GM18867 (cell line): ENCODE results near the gene DLG2.
A peak's percentile ranks its signal among the peaks of the same experiment; 100 is the strongest.
"Not testable (repeated sequence)": the region's sequence is repeated elsewhere in the genome, so short reads cannot be mapped to it uniquely, and the experiment has no call there.

Source experiments
- ATAC-seq: cut with Tn5 transposase; IDR thresholded peaks from one replicate; pipeline ENCODE4 v1.9.1; 2021; ENCODE audit warnings: mild to moderate bottlenecking, moderate library complexity; ENCODE audit not compliant: unreplicated experiment

DLG2 gene

GRCh38 chr11:85347291-85347690 is 279.9 kb downstream of the DLG2 start:
- ATAC-seq, result no peak

GRCh38 chr11:85346484-85346883 is 280.7 kb downstream of the DLG2 start:
- ATAC-seq, result no peak

DNA sequence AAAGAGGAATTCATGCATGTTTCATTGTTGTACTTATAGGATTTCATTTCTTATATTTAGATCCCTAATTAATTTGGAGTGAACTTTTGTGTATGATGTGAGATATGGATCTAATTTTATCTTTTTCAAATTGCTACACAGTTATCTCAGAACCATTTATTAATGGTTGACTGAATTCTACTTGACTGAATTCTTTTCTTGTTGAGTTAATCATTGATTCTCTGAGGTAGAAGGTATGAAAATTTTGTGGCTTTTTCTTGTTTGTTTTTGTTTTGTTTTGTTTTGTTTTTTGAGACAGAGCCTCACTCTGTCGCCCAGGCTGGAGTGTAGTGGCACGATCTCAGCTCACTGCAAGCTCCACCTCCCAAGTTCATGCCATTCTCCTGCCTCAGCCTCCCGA is 286.3 kb downstream of the DLG2 start:
- ATAC-seq, result not testable (repeated sequence)

GRCh38 chr11:85318573-85318972 is 308.6 kb downstream of the DLG2 start:
- ATAC-seq, result no peak

GRCh38 chr11:85316967-85317366 is 310.2 kb downstream of the DLG2 start:
- ATAC-seq, result peak; percentile 99

GRCh38 chr11:85313741-85314140 is 313.4 kb downstream of the DLG2 start:
- ATAC-seq, result no peak

GRCh38 chr11:85310479-85310878 is 316.7 kb downstream of the DLG2 start:
- no peak for ATAC-seq

DNA sequence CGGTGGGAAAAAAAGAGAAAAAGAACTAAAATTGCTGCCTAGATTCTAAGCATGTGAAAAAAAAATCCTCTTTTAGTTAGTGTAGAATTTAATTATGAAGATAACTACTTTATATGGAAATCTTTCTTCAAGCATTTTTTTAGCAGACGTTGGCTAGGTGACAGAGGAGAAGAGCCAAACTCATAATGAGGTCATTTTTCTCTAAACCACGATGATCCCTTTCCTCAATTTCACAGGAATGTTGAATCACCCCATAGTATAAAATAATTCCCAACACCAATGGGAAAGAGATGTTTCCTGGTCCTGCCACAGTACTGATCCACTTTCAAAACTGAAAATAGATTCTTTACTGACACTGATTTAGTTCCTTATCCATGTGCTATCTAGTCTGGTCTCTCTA is 319.8 kb downstream of the DLG2 start:
- ATAC-seq, result no peak

GRCh38 chr11:85301895-85302678 is 325.1 kb downstream of the DLG2 start:
- no peak for ATAC-seq

DNA sequence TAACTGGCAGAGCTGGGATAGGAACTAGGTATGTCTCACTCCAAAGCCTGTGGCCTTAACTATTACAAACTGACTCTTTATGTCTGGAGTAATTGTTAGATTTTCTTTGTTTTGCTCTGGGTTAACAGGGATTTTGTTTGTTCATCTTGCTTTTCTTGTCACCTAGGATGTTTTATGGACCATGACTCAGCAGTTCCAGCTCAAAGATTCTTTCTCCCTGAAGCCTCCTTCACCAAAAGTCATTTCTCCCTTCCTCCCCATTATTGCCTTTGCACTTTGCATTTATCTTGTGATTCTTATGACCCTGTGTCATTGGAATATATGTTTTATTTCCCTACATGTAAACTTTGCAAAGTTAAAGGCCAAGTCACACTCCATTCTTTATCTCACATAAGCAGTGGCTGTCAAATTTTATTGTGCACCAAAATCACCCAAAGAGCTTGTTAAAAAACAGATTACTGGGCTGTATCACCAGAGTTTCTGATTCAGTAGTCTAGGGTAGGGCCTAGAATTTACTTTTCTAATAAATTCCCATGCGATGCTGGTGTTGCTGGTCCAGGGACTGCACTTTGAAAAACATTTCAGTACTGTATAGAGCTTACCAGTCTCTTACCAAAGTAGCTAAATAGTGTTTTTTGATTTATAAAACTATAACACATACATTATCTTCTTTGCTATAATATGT is 327.7 kb downstream of the DLG2 start:
- no peak for ATAC-seq

GRCh38 chr11:85295694-85296271 is 331.4 kb downstream of the DLG2 start:
- no peak for ATAC-seq

DNA sequence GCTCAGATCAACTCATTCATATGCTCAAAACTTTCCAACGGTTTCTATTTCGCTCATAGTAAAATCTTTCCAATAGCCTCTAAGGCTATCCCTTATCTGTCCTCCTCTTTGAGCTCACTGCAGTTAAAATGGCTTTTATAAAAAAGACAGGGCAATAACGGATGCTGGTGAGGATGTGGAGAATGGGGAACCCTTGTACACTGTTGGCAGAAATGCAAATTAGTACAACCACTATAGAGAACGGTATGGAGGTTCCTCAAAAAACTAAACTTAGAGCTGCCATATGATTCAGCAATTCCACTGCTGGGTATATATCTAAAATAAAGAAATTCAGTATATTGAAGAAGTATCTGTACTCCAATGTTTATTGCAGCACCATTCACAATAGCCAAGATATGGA is 345.6 kb downstream of the DLG2 start:
- ATAC-seq, result no peak

DNA sequence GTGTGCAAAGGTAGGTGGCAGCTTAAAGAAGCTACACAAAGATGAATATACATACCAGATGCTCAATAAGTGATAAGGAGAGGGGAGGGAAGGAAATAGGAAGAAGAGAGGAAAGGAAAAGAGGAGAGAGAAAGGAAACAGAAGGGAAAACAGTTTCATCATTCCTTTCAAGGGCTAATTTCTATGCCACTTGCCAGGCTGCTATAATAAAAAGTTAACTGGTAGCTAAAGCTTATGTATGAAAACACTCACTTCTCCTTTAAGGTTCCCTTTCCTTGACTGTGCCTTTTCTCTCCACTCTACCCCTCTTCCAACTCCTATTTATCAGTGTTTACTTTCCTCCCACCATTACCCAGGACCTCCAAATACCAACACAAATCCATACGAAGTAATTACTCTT is 347.9 kb downstream of the DLG2 start:
- ATAC-seq, result no peak

DNA sequence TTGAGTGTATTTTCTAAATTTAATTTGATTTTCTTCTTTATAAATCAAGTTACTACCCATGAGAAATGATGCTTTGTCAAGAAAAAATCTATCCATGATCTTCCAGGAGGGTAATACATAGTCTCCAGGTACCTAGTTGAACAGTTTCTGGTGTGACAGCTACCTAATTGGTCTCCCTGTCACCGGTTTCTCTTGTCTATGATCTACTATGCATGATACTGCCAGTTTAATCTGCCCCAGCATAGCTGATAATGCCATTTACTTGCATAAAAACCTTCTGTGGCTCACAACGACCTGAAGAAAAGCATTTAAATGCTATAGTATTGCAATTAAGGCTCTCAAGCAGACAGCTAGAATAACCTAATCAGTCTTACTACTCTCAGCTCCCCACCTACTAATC is 349.5 kb downstream of the DLG2 start:
- ATAC-seq, result no peak

GRCh38 chr11:85276332-85276731 is 350.8 kb downstream of the DLG2 start:
- ATAC-seq, result no peak

DNA sequence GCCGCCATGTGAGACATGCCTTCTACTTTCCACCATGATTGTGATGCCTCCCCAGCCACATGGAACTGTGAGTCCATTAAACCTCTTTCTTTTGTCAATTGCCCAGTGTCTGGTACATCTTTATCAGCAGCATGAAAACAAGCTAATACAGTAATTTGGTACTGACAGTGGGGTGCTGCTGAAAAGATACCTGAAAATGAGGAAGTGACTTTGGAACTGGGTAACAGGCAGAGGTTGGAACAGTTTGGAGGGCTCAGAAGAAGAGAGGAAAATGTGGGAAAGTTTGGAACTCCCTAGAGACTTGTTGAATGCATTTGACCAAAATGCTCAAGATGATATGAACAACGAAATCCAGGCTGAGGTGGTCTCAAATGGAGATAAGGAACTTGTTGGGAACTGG is 356.8 kb downstream of the DLG2 start:
- ATAC-seq, result not testable (repeated sequence)

GRCh38 chr11:85269109-85269508 is 358.0 kb downstream of the DLG2 start:
- no peak for ATAC-seq

- ATAC-seq, result no peak
These were observed 360.5 kb downstream of the DLG2 start for GRCh38 chr11:85266646-85267045.

- no peak for ATAC-seq
These were observed 363.8 kb downstream of the DLG2 start for GRCh38 chr11:85263328-85263727.

- ATAC-seq, result no peak
These were observed 369.3 kb downstream of the DLG2 start for GRCh38 chr11:85257837-85258236.

GRCh38 chr11:85256433-85256832 is 370.7 kb downstream of the DLG2 start:
- ATAC-seq, result no peak

GRCh38 chr11:85249482-85249881 is 377.7 kb downstream of the DLG2 start:
- ATAC-seq, result no peak
